NB4 (cell line): ENCODE data around the gene PPP4R4.

Experiments used
- CTCF ChIP-seq: IDR thresholded peaks from one replicate; pipeline ENCODE4 v1.5.1; 2012; ENCODE audit warnings: low read depth, low read length
- MYC ChIP-seq: IDR thresholded peaks from 2 replicates; pipeline ENCODE4 v1.6.1; 2011; ENCODE audit warnings: low read depth, low read length
- POLR2A ChIP-seq: IDR thresholded peaks from 2 replicates; pipeline ENCODE4 v1.6.1; 2011; ENCODE audit warnings: mild to moderate bottlenecking; ENCODE audit not compliant: insufficient read length; ENCODE audit errors: extremely low read depth
- TF ChIP-seq, protein P1 (sequence below): IDR thresholded peaks from 2 replicates; pipeline ENCODE4 v1.6.1; 2011; ENCODE audit warnings: low read depth, low read length

DNA sequence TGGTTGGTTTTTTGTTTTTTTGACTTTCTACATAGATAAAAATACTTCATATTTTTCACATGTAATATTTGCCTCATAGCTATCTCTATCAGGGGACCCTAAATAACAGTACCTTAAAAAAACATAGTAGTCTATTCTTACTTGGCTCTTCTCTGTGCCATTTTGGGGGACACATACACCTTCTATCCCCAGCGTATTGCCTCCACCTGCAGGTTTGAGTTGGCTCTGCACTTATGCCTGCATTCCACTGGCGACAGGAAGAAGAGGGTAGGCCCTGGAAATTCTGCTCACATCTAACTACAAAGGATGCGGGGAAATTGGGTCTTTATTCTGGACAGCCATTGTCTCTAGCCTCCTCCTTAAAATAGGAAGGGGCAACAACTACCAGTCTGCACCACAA lies 30.9 kb upstream of the PPP4R4 start:
- peak; percentile 24 for TF ChIP-seq CTCF
- TF ChIP-seq, protein P1, sequence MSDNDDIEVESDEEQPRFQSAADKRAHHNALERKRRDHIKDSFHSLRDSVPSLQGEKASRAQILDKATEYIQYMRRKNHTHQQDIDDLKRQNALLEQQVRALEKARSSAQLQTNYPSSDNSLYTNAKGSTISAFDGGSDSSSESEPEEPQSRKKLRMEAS, result no peak
- no peak for TF ChIP-seq MYC
- no peak for TF ChIP-seq POLR2A
